IPS-NIHi7 (cell line): ENCODE measurements around the gene FCN3.

Source experiments
- DNase-seq: peaks from one replicate; pipeline ENCODE4 v3.0.0; 2012; ENCODE audit warnings: mixed read lengths; ENCODE audit errors: extremely low spot score

Gene FCN3

DNA sequence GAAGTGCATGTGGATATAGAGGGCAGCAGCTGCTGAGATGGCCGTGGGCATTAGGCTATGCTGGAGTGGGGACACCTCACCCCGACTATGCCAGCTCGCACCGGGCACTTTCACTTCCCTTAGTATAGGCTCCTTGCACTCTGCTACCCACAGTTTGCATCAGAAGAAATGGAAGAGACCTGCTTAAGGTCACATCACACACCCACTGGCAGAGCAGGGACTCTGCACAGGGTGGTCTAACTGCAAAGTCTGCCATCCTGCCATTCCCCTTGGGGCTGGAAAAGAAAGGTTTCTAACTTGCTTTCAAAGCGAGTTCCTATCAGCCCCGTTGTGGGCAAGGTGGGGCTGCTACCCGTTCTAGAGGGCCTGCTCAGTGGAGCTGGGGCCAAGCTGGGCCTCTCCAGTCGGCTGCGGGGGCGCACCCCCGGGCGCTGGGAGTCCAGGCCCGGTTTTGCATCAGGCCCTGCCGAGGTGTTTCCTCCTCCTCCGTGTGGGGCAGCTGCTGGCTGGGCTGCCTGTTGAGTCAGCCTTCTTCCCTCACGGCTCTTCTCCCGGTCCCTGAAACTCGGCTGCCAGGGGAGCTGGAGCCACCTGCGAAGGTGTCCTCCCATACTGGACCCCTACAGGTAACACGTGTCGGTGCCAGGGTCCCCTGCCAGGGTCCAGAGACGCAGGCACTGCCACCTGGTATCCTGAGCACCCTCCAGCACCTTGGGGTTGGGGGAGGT, 32.9 kb downstream of the FCN3 start, which contains the start of gene SYTL1:
TSS of gene SYTL1 (plus strand) at position 498 of the 728 bp plus-strand sequence. CDS start 3,313 bp downstream, outside the sequence.
- peak; percentile 84 for DNase-seq

DNA sequence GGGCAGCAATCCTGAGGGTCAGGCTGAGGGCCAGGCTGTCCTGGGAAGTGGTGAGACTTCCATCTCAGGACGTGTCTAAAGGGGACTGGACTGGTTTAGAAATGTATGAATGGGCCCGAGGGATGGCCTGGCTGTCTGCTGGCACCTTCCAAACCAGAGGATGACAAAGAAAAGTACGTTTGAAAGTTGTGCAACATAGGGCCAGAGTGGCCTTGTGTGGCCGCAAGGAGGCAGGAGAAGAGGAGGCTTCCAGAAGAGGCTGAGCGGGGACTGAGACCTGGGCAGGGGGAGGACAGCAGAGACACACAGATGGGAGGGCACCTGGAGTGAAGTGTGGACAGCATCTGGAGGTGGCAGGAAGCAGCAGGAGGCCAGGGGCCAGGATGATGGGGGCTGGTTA, 35.4 kb downstream of the FCN3 start:
- DNase-seq, result no peak

DNA sequence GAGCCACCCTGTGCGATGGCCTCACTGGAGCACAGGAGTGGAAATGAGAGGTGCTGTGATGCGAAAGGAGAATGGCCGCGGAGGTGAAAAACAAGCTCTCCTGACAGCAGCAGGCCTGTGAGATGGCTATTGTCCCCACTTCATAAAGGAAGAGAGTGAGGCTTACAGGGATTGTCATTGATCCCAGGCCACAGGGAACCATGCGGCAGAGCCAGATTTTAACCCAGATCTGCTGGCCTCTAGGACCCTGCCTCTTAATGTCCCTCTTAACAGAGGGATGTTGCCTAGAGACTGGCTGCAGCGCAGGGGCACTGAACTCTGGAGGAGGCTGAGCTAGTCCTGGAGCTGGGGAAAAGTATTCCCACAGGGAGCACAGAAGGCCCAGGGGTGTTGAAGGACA, 35.9 kb downstream of the FCN3 start:
- DNase-seq, result no peak

DNA sequence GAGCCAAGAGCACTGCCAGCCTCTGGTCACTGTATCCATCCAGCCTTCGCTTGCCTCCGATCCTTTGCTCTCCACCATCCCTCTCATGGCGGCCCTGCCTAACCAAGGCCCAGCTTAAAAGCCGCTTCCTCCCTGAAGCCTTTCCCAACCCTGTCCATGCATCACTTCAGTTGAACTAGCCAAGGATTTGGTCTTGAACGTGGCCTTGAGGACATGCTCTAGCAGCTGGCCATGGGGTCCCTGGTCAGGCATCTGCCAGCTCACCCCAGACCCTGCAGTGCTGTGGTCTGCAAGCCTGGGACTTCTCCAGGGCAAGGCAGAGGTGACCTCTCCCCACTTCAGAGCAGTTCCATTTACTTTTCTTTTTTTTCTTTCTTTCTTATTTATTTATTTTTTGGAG, 37.9 kb downstream of the FCN3 start:
- no peak for DNase-seq

DNA sequence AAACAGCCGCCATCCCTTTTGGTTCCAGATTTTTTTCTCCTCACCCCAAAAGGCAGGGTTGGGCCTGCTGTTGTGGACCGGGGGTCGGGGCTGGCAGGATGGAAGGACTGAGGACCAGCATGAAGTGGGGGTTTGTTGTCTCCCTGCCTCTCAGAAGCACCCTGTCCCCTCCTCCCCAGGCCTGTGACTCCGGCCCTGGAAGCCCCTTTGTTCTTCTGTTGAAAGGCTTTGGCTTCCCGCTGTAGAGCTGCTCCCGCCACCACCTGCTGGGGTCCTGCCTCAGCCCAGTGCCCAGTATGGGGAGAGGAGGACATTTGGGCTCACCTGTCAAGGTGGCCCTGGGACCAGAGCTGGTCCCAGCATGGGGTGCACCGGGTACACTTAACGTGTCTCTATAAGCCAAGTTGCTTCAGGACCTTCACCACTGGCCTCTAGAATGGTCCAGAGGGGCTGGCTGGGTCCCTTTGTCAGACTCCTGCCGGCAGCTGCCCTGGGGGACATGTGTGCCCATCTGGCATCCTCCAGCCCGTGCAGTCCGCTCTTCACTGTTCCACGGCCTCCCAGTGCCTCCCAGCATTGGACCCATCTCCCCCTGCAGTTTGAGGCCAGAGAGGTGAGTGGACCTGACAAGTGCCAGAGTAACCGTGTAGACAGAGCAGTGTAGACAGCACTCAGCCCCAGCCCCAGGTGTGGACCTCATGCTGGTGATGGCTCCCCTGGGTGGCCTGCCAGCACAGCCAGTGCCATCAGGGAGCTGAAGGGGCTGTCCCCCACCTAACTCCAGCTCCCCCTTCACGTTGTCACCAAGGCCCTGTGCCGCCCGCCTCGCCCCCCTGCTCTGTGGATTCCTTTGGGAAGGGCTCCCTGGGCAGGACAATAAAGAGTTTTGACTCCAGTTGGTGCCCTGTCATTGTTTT, 38.9 kb downstream of the FCN3 start:
- no peak for DNase-seq

DNA sequence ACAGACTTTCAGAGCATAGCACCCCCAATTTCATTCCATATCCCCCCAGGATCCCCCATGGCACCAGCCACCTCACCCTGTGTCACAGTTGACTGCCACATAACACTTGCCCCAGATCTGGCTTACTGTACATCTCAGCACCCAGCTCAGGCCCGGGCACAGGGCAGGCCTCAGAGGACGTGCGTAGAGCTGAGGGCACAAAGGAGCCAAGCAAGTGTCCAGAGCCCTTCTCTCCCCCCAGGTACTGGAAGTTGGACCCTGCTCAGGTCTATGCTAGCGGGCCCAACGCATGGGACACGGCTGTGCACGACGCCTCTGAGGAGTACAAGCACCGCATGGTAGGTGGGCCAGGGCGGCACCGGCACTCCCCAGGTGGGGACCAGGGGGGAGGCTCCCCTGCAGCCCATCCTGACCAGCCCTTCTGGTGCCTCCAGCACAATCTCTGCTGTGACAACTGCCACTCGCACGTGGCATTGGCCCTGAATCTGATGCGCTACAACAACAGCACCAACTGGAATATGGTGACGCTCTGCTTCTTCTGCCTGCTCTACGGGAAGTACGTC, 40.8 kb downstream of the FCN3 start:
- DNase-seq, result no peak

DNA sequence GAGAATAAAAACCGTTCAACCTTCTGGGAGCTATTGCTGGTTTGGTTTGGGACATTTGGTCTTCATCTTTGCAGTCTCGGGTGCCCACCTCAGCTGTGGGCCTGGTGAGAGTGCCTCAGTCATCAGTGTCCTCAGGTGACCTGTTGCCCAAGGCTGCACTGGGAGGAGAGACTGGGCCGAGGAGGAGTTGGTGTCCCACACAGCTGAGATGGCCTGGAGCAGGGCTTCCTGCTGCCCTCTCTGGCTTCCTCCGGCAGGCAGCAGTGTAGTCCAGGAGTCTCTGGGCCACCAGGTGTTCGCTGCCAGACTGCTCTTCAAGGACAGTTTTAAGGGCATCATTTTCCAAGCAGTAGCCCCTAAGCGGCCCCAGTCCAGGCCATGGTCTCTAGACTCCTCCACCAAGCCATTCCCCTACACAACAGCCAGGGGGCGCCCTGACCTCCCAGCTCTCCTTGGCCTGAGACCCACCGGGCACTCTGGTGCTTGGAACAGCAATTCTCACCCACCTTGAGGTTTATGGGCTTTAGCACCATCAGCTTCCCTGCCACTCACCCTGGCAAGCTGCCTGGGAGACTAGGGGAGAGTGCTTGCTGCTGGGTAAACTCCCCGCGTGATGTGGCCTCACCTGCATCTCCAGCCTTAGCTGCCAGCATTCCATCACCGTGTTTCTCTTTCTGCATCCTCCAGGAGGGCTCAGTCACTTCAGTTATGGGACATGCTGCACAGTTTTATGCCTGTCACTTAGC, 41.9 kb downstream of the FCN3 start:
- DNase-seq, result peak; percentile 91

DNA sequence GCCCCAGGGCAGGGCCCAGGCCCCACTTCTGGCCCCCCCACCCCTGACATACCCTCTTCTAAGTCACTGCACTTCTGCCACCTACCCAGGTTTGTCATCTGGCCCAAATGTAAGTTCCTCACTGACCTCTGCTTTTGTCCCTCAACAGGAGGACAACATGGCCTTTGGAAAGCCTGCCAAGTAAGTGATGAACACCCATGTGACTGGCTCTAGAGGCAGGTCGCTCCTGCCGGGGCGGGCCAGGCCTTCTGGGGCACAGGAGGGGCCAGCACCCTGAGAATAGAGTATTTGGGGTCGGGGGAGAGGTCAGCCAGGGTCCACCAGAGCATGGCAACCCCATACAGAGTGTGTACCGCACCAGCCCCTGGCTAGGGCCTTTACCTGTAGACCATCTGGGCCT, 42.7 kb downstream of the FCN3 start:
- no peak for DNase-seq

DNA sequence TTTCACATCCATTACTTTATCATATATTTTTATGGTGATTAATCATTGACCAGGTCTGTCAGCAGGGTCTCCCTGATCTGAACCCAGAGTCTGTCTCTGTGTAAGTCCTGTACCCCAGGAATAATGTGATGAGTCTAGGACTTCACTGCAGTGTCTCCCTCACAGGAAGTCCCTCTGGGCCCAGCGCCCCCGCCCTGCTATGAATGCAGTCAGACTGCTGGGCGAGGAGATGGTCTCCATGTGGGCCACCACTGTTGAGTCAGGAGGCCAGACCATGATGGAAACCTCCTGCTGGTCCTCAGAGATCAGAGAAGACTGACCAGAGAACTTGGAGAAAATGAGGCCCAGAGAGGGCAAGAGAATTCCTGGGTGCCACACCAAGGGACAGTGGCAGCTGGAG, 43.2 kb downstream of the FCN3 start:
- no peak for DNase-seq

DNA sequence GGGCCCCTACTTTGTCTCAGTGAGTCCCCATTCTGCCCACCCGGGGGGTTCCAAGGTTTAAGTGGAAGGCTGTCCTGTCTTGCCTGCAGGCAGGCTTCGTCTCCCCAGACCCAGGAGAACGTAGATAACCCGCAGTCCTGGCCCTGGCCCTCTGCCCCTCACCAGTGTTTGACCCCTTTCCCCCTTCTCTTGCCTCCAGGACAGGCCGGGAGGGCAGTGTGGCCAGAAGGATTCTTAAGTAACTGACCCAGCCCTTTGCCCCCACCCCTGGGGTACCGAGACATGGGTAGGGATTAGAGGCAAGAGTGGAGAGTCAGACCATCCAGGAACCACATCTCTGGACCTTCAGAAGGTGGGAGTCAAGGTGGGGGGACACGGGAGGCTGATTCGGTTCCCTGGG, 43.8 kb downstream of the FCN3 start:
- DNase-seq, result no peak

DNA sequence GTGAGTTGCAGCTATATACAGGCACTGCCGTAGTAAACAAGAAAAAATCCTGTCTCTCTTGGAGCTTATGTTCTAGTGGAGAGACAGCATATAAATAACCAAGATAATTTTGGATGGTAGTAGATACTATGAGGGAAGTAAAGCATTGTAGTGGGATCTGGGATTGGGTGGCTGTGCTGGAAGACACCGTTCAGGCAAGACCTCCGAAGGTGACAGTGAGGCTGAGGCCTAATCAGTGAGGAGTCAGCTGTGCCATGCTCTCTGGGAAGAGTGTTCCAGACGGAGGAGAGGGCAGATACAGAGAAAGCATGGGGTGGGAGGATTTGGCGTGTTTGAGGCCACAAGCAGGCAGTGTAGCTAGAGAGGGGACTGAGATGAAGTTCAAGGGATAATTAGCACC, 46.7 kb downstream of the FCN3 start:
- DNase-seq, result no peak

DNA sequence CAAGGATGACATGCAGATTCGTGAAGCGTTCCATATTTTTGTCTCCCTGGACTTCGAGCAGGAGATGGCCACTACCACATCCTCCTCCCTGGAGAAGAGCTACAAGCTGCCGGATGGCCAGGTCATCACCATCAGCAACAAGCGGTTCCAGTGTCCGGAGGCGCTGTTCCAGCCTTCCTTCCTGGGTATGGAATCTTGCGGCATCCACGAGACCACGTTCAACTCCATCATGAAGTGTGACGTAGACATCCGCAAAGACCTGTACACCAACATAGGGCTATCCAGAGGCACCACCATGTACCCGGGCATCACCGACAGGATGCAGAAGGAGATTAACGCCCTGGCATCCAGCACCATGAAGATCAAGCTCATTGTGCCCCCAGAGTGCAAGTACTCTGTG, 49.3 kb downstream of the FCN3 start:
- no peak for DNase-seq

DNA sequence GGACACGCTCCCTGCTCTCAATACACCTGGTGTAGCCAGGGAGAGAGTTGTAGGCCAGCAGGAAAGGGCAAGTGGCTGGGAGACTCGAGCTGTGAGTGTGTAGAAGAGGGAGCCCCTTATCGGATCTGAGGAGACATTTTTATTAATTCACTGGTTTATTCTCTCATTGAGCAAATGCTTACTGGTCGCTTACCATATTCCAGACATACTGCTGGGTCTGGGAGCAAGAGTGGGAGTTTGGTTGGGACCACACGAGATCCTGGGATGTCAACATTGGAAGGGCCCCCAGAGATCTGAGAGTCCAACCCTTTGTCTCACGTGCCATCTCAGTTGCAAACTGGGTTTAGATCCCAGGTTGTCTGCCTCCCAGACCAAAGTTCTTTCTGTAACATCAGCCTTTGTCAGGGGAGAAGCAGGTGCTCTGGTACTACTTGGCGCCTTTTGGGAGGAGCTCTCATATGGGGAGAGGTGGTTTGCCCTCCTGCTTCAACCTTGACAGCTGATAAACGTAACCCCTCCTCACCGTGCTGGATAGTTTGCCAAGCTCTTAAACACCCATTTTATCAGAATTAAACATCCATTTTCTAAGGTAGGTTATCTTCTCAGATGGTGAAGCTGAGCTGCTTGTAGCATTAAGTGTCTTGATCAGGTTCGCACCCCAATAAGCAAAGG, 51.9 kb downstream of the FCN3 start:
- DNase-seq, result no peak

DNA sequence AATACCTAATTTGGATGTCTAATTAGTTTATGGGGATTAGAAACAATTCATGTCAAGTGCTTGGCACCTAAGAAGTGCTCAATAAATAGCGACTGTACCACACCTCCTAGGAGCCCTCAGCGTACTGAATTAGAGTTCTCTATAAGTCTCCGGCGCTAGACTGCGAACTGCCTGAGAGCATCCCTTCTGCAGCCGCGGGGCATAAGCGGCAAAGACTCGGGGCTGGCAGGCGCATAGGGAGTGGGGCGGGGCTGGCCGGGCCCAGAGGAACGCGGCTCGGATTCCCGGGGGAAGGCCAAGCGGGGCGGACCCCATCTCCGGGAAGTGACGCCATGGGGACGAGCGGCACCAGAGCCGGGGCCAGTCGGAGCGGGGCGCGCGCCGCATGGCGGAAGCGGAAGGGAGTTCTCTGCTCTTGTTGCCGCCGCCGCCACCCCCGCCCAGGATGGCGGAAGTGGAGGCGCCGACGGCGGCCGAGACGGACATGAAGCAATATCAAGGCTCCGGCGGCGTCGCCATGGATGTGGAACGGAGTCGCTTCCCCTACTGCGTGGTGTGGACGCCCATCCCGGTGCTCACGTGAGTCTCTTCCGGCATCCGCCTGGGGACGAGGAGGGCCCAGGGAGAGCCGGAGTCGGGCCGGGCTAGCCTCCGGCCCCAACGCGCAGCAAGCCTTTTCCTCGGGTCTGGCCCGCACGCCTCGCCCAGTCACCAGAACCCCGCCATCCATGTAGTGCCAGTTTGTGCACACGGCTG, 52.6 kb downstream of the FCN3 start, which contains the start of gene TMEM222:
TSS of gene TMEM222 (plus strand) at position 351 of the 756 bp plus-strand sequence. CDS start at position 386, 35 bp downstream.
- DNase-seq, result peak; percentile 99
